Measurements from ENCODE around the gene POLR1G. TPM values are rescaled to one million over a fixed set of nuclear protein-coding genes. Genes with fewer than 3 reads are reported as not detected.
A peak's percentile ranks its signal among the peaks of the same experiment; 100 is the strongest.

The POLR1G gene
- total RNA-seq, 1 donor from 2014 or later, result 16.8 TPM

GRCh38 chr19:45420871-45421270, 14.4 kb downstream of the POLR1G start:
- DNase-seq (ENCODE audit: low read depth) (no peak), FAIRE-seq (no peak)
- Histone ChIP-seq H3K36me3 (ENCODE audit: control insufficient read depth, insufficient read depth, low read length) (peaks cover 17% of the 10 kb centered on the region), H3K4me3 (ENCODE audit: low read depth, low read length) (no peak overlapping the region), H3K27me3 (ENCODE audit: control insufficient read depth, insufficient read depth, low read length) (no peaks in the 10 kb centered on the region)
- no peak for TF ChIP-seq CTCF (IDR thresholded peaks at IDR 0.05; ENCODE audit: insufficient read depth, low read length, severe bottlenecking)

- FAIRE-seq, result no peak
- no peak for TF ChIP-seq CTCF (IDR thresholded peaks at IDR 0.05; ENCODE audit: insufficient read depth, low read length, severe bottlenecking)
- DNase-seq (ENCODE audit: low read depth), result no peak
- Histone ChIP-seq H3K36me3 (ENCODE audit: control insufficient read depth, insufficient read depth, low read length) (peaks cover 14% of the 10 kb centered on the region), H3K27me3 (ENCODE audit: control insufficient read depth, insufficient read depth, low read length) (no peaks in the 10 kb centered on the region), H3K4me3 (ENCODE audit: low read depth, low read length) (no peak overlapping the region)
Measured at GRCh38 chr19:45421947-45422498, 15.6 kb downstream of the POLR1G start.

- no peak for TF ChIP-seq CTCF (IDR thresholded peaks at IDR 0.05; ENCODE audit: insufficient read depth, low read length, severe bottlenecking)
- H3K4me3 ChIP-seq (ENCODE audit: low read depth, low read length), result peak overlapping the region; percentile 55
- H3K36me3 ChIP-seq (ENCODE audit: control insufficient read depth, insufficient read depth, low read length), result peaks cover 13% of the 10 kb centered on the region
- DNase-seq (ENCODE audit: low read depth) (no peak), FAIRE-seq (no peak)
- H3K27me3 ChIP-seq (ENCODE audit: control insufficient read depth, insufficient read depth, low read length), result no peaks in the 10 kb centered on the region
Measured at GRCh38 chr19:45423033-45423588, 16.7 kb downstream of the POLR1G start.

- Histone ChIP-seq H3K27me3 (ENCODE audit: control insufficient read depth, insufficient read depth, low read length) (no peaks in the 10 kb centered on the region), H3K4me3 (ENCODE audit: low read depth, low read length) (peak within 1 kb of the TSS; percentile 55), H3K36me3 (ENCODE audit: control insufficient read depth, insufficient read depth, low read length) (peaks cover 13% of the 10 kb centered on the region)
- no peak for TF ChIP-seq CTCF (IDR thresholded peaks at IDR 0.05; ENCODE audit: insufficient read depth, low read length, severe bottlenecking)
- FAIRE-seq (no peak), DNase-seq (ENCODE audit: low read depth) (peak; percentile 91)
Measured at GRCh38 chr19:45423589-45424190, 17.2 kb downstream of the POLR1G start, which contains the start of gene ERCC1. Gene ERCC1, minus strand, starts transcription at chr19:45423917. Its CDS starts 543 bp downstream, at chr19:45423374.

- peaks cover 7% of the 10 kb centered on the region for H3K36me3 ChIP-seq (ENCODE audit: control insufficient read depth, insufficient read depth, low read length)
- FAIRE-seq, result no peak
- TF ChIP-seq CTCF (IDR thresholded peaks at IDR 0.05; ENCODE audit: insufficient read depth, low read length, severe bottlenecking), result no peak
- H3K4me3 ChIP-seq (ENCODE audit: low read depth, low read length), result peak overlapping the region; percentile 55
- H3K27me3 ChIP-seq (ENCODE audit: control insufficient read depth, insufficient read depth, low read length), result no peaks in the 10 kb centered on the region
- DNase-seq (ENCODE audit: low read depth), result peak; percentile 98
Measured at GRCh38 chr19:45424191-45425058, 18.0 kb downstream of the POLR1G start.
